Stimulated activated CD8-positive, alpha-beta memory T cell treated with anti-CD3 and anti-CD28 coated beads, Interleukin-7, amount 100 ng/mL, for 24 hours (primary cell): Measurements from ENCODE around the gene HCRT.

Experiments used
- DNase-seq: peaks from one replicate; pipeline ENCODE4 v3.0.0-alpha.2; 2020; ENCODE audit warnings: low read depth

HCRT gene

DNA sequence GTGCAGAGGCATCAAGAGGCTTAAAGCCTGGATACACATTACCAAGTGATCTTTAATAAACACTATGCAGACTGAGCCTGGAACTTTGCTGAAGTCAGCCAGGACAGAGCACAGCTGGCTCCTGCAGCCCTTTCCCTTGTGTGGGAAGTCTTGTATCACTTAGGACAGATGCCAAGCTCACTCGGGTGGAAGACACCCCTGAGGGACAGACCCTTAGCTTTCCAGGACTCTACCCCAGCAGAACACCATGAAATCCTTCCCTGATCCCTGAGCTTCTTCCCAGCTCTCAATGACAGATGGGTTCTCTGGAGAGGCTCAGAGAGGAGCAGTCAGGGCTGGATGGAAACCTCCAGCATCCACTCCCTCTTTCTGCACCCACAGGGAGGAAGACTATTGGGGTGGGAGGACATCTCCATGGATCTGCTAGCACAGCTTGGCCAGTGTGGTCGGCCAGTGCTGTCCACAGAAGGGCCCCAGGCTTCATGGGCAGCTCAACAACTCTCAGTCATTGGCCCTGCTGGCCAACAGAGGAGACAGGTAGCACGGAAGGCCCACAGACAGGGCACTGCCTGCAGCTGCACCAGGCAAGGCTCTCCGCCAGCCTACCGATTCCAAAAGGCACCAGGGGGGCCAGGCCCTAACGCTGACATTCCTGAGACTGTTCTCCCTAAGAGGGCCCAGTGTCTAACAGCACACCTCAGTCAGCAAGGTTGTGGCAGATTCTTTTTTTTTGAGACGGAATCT lies 46.3 kb downstream of the HCRT start:
- DNase-seq = no peak

DNA sequence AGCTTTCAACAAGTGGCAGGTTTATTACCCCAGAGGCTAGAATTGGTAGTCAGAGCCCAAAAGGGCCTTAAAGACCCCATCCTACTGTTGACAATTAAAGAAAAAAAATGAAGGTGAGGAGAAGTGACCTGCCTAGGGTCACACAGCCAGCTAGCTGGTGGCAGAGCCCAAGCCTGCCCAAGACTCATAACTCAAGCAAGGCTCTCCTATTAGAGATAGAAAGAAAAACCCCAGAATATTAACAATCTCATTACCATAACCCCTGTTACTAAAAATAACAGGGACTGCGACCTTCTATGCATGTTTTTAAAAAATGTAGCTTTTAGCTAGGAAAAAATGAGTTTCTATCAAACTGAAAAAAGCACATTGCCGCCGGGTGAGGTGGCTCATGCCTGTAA lies 48.6 kb downstream of the HCRT start:
- DNase-seq = no peak

GRCh38 chr17:42135664-42136653 lies 49.3 kb downstream of the HCRT start:
- no peak for DNase-seq

DNA sequence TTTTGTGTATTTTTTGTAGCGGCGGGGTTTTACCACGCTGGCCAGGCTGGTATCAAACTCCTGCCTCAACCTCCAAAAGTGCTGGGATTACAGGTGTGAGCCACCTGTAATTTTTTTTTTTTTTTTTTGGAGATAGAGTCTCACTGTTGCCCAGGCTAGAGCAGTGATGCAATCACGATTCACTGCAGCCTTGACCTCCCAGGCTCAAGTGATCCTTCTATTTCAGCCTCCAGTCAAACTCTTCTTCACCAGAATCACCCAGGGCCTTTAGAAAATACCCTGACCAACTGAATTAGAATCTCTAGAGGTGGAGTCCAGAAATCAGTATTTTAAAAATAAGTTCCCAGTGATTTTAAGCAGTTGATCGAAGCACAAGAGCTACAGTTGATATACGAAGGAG lies 50.1 kb downstream of the HCRT start:
- DNase-seq = no peak
